Kidney (tissue), 14 donors: ENCODE measurements around the gene CTIF. TPM values are rescaled to one million over a fixed set of nuclear protein-coding genes. Genes with fewer than 3 reads are reported as not detected.

ENCODE experiments used
- DNase-seq, 5 donors: peaks; one replicate each; pipeline ENCODE4 v3.0.0-alpha.2; 2013 to 2020
- FAIRE-seq: peaks from 2 replicates; lab custom pipeline; 2012; peaks lifted over from hg19 to GRCh38; lab: Jason Lieb, UNC
- H3K27ac ChIP-seq, 2 donors: one replicate each; pipeline ENCODE4 v1.7.0; 2013; ENCODE audit warnings: low read depth in 2 of 2, low read length in 2 of 2, inconsistent platforms in 1 of 2
- H3K27me3 ChIP-seq: one replicate; pipeline ENCODE4 v1.7.1; 2013; ENCODE audit warnings: low read length, inconsistent platforms; ENCODE audit not compliant: control insufficient read depth, insufficient read depth
- H3K36me3 ChIP-seq, 3 donors: one replicate each; pipeline versions ENCODE4 v1.7.0 to v1.7.1; 2013; ENCODE audit warnings: low read length in 3 of 3, control low read depth in 1 of 3, inconsistent platforms in 1 of 3; ENCODE audit not compliant: insufficient read depth in 3 of 3, control insufficient read depth in 2 of 3
- H3K4me1 ChIP-seq, 3 donors: one replicate each; pipeline versions ENCODE4 v1.7.0 to v1.7.1; 2013; ENCODE audit warnings: low read length in 3 of 3, inconsistent platforms in 1 of 3, low read depth in 1 of 3; ENCODE audit not compliant: control insufficient read depth in 2 of 3, insufficient read depth in 2 of 3
- H3K4me3 ChIP-seq, 3 donors: one replicate each; pipeline versions ENCODE4 v1.7.0 to v1.8.1; 2013; ENCODE audit warnings: low read length in 3 of 3, control low read depth in 1 of 3, inconsistent platforms in 1 of 3
- H3K9ac ChIP-seq, 3 donors: one replicate each; pipeline versions ENCODE4 v1.7.0 to v1.7.1; 2013; ENCODE audit warnings: low read length in 3 of 3, control low read depth in 1 of 3, inconsistent platforms in 1 of 3
- H3K9me3 ChIP-seq, 3 donors: one replicate each; pipeline versions ENCODE4 v1.7.0 to v1.7.1; 2013; ENCODE audit warnings: low read length in 3 of 3, control low read depth in 1 of 3, inconsistent platforms in 1 of 3; ENCODE audit not compliant: control insufficient read depth in 2 of 3, insufficient read depth in 1 of 3
- intact Hi-C: fragments of 100-400 bp; cut with DNase I; formaldehyde crosslinking; loops from one replicate; pipeline ENCODE4 v1.11.1; 2022
- polyA plus RNA-seq: library from polyadenylated mRNA; stranded (reverse); fragments of 350-450 nt; fragmentation: Illumina TruSeq; extraction: RNeasy Lipid Tissue Mini Kit (QIAGEN cat#74804); gene quantifications from one replicate; pipeline ENCODE4 v1.2.3, GENCODE V29; 2014; ENCODE audit warnings: low read depth, low replicate concordance; ENCODE audit not compliant: insufficient read depth
- total RNA-seq: library from RNA; stranded (reverse); fragmentation: NEBNext Ultra II Directional; extraction: Animal tissue kit (Norgen Biotek cat#: 25700); gene quantifications from one replicate; pipeline ENCODE4 v1.2.1, GENCODE V29; 2021
- TF ChIP-seq, protein P1 (sequence below): IDR thresholded peaks from 3 replicates; pipeline ENCODE4 v1.5.1; 2012; ENCODE audit warnings: mild to moderate bottlenecking, moderate library complexity, borderline replicate concordance; ENCODE audit not compliant: insufficient read depth; ENCODE audit errors: extremely low read depth
- donor health status: control.
- donor health status: control.
- donor health status: control.
- donor health status: control.
- donor health status: control.
- donor health status: DM: yes; HTN: yes; CAD: no.
- donor health status: Normal renal cell carcinoma (clear cell type).

CTIF gene
- total and polyA plus RNA-seq, 2 donors from 2014 or later: 37.3 to 41.9 TPM

DNA sequence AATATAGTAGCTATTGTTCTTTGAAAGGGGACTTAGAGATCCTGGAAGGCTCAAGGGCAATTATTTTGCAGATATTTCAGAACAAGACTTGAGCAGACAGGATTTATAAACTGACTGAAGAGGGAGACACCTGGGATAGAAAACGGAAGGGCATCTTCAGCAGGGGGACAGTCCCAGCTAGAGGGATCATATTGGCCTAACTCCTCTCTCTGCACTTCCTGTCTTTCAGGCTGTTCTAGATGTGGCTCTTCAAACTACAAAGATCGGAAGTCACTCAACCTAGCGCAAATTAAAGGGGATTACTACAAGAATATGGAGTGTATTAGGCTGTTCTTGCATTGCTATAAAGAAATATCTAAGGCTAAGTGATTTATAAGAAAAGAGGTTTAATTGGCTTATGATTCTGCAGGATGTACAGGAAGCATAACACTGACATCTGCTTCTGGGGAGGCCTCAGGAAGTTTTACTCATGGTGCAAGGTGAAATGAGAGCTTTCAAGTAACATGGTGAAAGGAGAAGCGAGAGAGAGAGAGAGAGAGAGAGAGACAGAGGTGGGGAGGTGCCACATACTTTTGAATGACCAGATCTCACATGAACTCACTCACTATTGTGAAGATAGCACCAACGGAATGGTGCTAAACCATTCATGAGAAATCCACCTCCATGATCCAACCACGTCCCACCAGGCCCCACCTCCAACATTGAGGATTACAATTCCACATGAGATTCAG is 5.3 kb upstream of the CTIF start:
- Histone ChIP-seq H3K9ac (no peak overlapping the region), H3K27ac (no peak overlapping the region), H3K27me3 (no peaks in the 10 kb centered on the region), H3K9me3 (no peaks in the 10 kb centered on the region), H3K4me3 (no peak overlapping the region), H3K36me3 (no peaks in the 10 kb centered on the region), H3K4me1 (no peaks in the 10 kb centered on the region)
- intact Hi-C loops: no loop called here
- DNase-seq (no peak), FAIRE-seq (no peak)
- TF ChIP-seq, protein P1, sequence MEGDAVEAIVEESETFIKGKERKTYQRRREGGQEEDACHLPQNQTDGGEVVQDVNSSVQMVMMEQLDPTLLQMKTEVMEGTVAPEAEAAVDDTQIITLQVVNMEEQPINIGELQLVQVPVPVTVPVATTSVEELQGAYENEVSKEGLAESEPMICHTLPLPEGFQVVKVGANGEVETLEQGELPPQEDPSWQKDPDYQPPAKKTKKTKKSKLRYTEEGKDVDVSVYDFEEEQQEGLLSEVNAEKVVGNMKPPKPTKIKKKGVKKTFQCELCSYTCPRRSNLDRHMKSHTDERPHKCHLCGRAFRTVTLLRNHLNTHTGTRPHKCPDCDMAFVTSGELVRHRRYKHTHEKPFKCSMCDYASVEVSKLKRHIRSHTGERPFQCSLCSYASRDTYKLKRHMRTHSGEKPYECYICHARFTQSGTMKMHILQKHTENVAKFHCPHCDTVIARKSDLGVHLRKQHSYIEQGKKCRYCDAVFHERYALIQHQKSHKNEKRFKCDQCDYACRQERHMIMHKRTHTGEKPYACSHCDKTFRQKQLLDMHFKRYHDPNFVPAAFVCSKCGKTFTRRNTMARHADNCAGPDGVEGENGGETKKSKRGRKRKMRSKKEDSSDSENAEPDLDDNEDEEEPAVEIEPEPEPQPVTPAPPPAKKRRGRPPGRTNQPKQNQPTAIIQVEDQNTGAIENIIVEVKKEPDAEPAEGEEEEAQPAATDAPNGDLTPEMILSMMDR: no peak

GRCh38 chr18:48534364-48534763 is 4.5 kb upstream of the CTIF start:
- intact Hi-C loops: no loop called here
- no peak for DNase-seq
- TF ChIP-seq, protein P1: no peak
- H3K27me3 ChIP-seq: no peaks in the 10 kb centered on the region
- no peak overlapping the region for H3K27ac ChIP-seq
- no peak overlapping the region for H3K9ac ChIP-seq
- H3K9me3 ChIP-seq: no peaks in the 10 kb centered on the region
- no peaks in the 10 kb centered on the region for H3K36me3 ChIP-seq
- no peaks in the 10 kb centered on the region for H3K4me1 ChIP-seq
- no peak for FAIRE-seq
- no peak overlapping the region for H3K4me3 ChIP-seq

GRCh38 chr18:48535956-48536355 is 2.9 kb upstream of the CTIF start:
- no peaks in the 10 kb centered on the region for H3K36me3 ChIP-seq

More at GRCh38 chr18:48535956-48536355, 2.9 kb upstream of the CTIF start:
- Histone ChIP-seq H3K9me3 (no peaks in the 10 kb centered on the region), H3K9ac (no peak overlapping the region), H3K27ac (no peak overlapping the region), H3K4me1 (no peaks in the 10 kb centered on the region), H3K27me3 (no peaks in the 10 kb centered on the region), H3K4me3 (no peak overlapping the region)
- DNase-seq: no peak
- FAIRE-seq: no peak
- intact Hi-C loops: no loop called here
- TF ChIP-seq, protein P1: no peak
